MCF 10A (cell line): ENCODE data around the gene SLC35E2B. TPM values are rescaled to one million over a fixed set of nuclear protein-coding genes. Genes with fewer than 3 reads are reported as not detected.

Source experiments
- BruUV-seq: library from RNA; stranded (reverse); fragments of 400-500 nt; replicated peaks from 2 replicates; lab custom pipeline; 2021; lab: Mats Ljungman, UMichigan
- CTCF ChIA-PET: fragments of 300-600 bp; sonication (Branson Sonifier 250); formaldehyde crosslinking; extraction: SDS; loops from one replicate; lab custom pipeline; 2021; ENCODE audit warnings: antibody characterized with exemption, inconsistent platforms; lab: Yijun Ruan, JAX
- POLR2A ChIA-PET: fragments of 300-600, 350-650 bp; sonication (Branson Sonifier 250); formaldehyde crosslinking; extraction: SDS; loops from one replicate; lab custom pipeline; 2020; ENCODE audit warnings: antibody characterized with exemption, inconsistent platforms; lab: Yijun Ruan, JAX
- DNase-seq: peaks from one replicate; pipeline ENCODE4 v3.0.0-alpha.2; 2018; ENCODE audit not compliant: unreplicated experiment
- H3K27ac Mint-ChIP-seq: one replicate; pipeline ENCODE4 v1.8.0; 2022; ENCODE audit warnings: mild to moderate bottlenecking, low read depth, mixed read lengths; ENCODE audit not compliant: unreplicated experiment
- H3K27me3 Mint-ChIP-seq: one replicate; pipeline ENCODE4 v1.8.0; 2022; ENCODE audit warnings: mixed read lengths; ENCODE audit not compliant: insufficient read depth, unreplicated experiment
- H3K36me3 Mint-ChIP-seq: one replicate; pipeline ENCODE4 v1.8.0; 2022; ENCODE audit warnings: mild to moderate bottlenecking, moderate library complexity, mixed read lengths; ENCODE audit not compliant: insufficient read depth, unreplicated experiment
- H3K4me1 Mint-ChIP-seq: one replicate; pipeline ENCODE4 v1.8.0; 2022; ENCODE audit warnings: mixed read lengths; ENCODE audit not compliant: insufficient read depth, unreplicated experiment
- H3K4me3 Mint-ChIP-seq: one replicate; pipeline ENCODE4 v1.8.0; 2022; ENCODE audit warnings: mild to moderate bottlenecking, moderate library complexity, mixed read lengths; ENCODE audit not compliant: unreplicated experiment
- H3K9me3 Mint-ChIP-seq: one replicate; pipeline ENCODE4 v1.8.0; 2022; ENCODE audit warnings: mixed read lengths; ENCODE audit not compliant: unreplicated experiment
- CTCF ChIP-seq: fragments of 200-600 bp; IDR thresholded peaks from one replicate; pipeline ENCODE4 v1.8.0; 2022; ENCODE audit warnings: antibody characterized with exemption, mild to moderate bottlenecking; ENCODE audit not compliant: unreplicated experiment
- intact Hi-C: fragments of 100-400 bp; cut with micrococcal nuclease; formaldehyde crosslinking; loops from 2 replicates; pipeline ENCODE4 v1.14.1; 2022
- total RNA-seq: library from RNA; stranded (reverse); gene quantifications from 2 replicates; pipeline ENCODE4 v1.2.3, GENCODE V29; 2022

The SLC35E2B gene
- total RNA-seq, 1 experiment from 2014 or later = 35.4 TPM

- no peak for DNase-seq
- no peaks in the 10 kb centered on the region for H3K9me3 Mint-ChIP-seq
- ChIA-PET POLR2A (interaction anchor here (1.1 to 3.1 kb wide), 10 partner anchors 13 to 294 kb away, joined by 3 to 29 read pairs (median 6); partner anchors contain the start of genes AURKAIP1 and CDK11A), CTCF (interaction anchor here (1.4 kb wide), 1 partner anchor 37 kb away, joined by 3 read pairs; no protein-coding TSS in a partner anchor)
- H3K27me3 Mint-ChIP-seq = no peaks in the 10 kb centered on the region
- H3K4me1 Mint-ChIP-seq = peaks cover 15% of the 10 kb centered on the region
- intact Hi-C loops = loop anchor here (2.0 kb wide), 1 partner anchor 40 kb away; the partner anchor contains the start of gene SSU72
- BruUV-seq = no TSS peak
- no peaks in the 10 kb centered on the region for H3K36me3 Mint-ChIP-seq
- peak overlapping the region; percentile 95 for H3K27ac Mint-ChIP-seq
- peak overlapping the region; percentile 94 for H3K4me3 Mint-ChIP-seq
- TF ChIP-seq CTCF = no peak
Observed at GRCh38 chr1:1614954-1615255, 77.7 kb downstream of the SLC35E2B start.

- ChIA-PET CTCF (interaction anchor here (1.4 kb wide), 1 partner anchor 37 kb away, joined by 3 read pairs; no protein-coding TSS in a partner anchor), POLR2A (interaction anchor here (0.7 to 3.1 kb wide), 14 partner anchors 12 to 835 kb away, joined by 3 to 29 read pairs (median 5); partner anchors contain the start of genes AURKAIP1 and CDK11A)
- Mint-ChIP-seq H3K9me3 (no peaks in the 10 kb centered on the region), H3K27me3 (no peaks in the 10 kb centered on the region), H3K27ac (peak overlapping the region; percentile 95), H3K36me3 (no peaks in the 10 kb centered on the region), H3K4me1 (peaks cover 15% of the 10 kb centered on the region), H3K4me3 (peak overlapping the region; percentile 94)
- peak; percentile 51 for DNase-seq
- intact Hi-C loops = loop anchor here (2.0 kb wide), 1 partner anchor 40 kb away; the partner anchor contains the start of gene SSU72
- TSS peak; percentile 53 for BruUV-seq
- no peak for TF ChIP-seq CTCF
Observed at GRCh38 chr1:1614204-1614953, 78.2 kb downstream of the SLC35E2B start.

GRCh38 chr1:1613509-1614082 lies 79.0 kb downstream of the SLC35E2B start:
- POLR2A ChIA-PET = interaction anchor here (0.9 to 3.1 kb wide), 6 partner anchors 11 to 111 kb away, joined by 3 to 29 read pairs (median 6); partner anchors contain the start of gene CDK11A
- Mint-ChIP-seq H3K4me3 (peak overlapping the region; percentile 94), H3K4me1 (peaks cover 15% of the 10 kb centered on the region), H3K9me3 (no peaks in the 10 kb centered on the region), H3K27me3 (no peaks in the 10 kb centered on the region), H3K36me3 (no peaks in the 10 kb centered on the region), H3K27ac (no peak overlapping the region)
- TF ChIP-seq CTCF = no peak
- CTCF ChIA-PET = interaction anchor here (0.7 to 1.4 kb wide), 2 partner anchors 36 to 65 kb away, joined by 3 to 5 read pairs; no protein-coding TSS in a partner anchor
- BruUV-seq = no TSS peak
- intact Hi-C loops = loop anchor here (2.0 kb wide), 1 partner anchor 39 kb away; the partner anchor contains the start of gene SSU72
- no peak for DNase-seq

GRCh38 chr1:1612104-1612400 lies 80.5 kb downstream of the SLC35E2B start:
- H3K27me3 Mint-ChIP-seq = no peaks in the 10 kb centered on the region
- CTCF ChIA-PET = interaction anchor here (0.6 kb wide), 1 partner anchor 14 kb away, joined by 3 read pairs; no protein-coding TSS in a partner anchor
- no peak for TF ChIP-seq CTCF
- no peak overlapping the region for H3K4me3 Mint-ChIP-seq
- peaks cover 15% of the 10 kb centered on the region for H3K4me1 Mint-ChIP-seq
- H3K36me3 Mint-ChIP-seq = no peaks in the 10 kb centered on the region
- no peak for DNase-seq
- no peak overlapping the region for H3K27ac Mint-ChIP-seq
- BruUV-seq = no TSS peak
- no peaks in the 10 kb centered on the region for H3K9me3 Mint-ChIP-seq
- POLR2A ChIA-PET = interaction anchor here (0.6 kb wide), 1 partner anchor 302 kb away, joined by 3 read pairs; no protein-coding TSS in a partner anchor
- intact Hi-C loops = no loop called here
